Measurements from ENCODE around the gene NDUFB7. TPM values are rescaled to one million over a fixed set of nuclear protein-coding genes. Genes with fewer than 3 reads are reported as not detected.
A peak's percentile ranks its signal among the peaks of the same experiment; 100 is the strongest.

NDUFB7 gene
- total RNA-seq, 1 donor from 2014 or later, result 117 TPM

DNA sequence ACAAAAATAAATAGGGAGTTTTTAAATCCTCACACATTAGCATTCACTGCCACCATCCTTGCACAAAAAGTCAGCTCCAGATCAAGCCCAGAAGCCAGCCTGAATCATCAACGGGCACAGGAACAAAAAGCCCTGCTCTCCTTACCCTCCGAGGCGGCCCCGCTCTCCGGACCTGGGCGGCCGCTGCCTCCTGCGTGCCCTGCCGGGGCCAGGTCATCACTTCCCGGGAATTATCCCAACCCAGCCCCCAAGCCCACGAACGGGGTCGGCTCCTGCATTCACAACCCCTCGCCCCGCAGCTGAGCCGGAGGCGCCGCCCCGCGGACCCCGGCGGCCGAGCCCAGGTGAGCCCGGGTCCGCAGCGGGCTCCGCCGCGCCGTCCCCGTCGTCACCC is 54.4 kb downstream of the NDUFB7 start:
- H3K4me3 Mint-ChIP-seq, result peak overlapping the region; percentile 88
- H3K9me3 Mint-ChIP-seq, result no peaks in the 10 kb centered on the region
- H3K27ac Mint-ChIP-seq, result peak overlapping the region; percentile 95
- H3K36me3 Mint-ChIP-seq, result peaks cover 26% of the 10 kb centered on the region
- no peaks in the 10 kb centered on the region for H3K27me3 Mint-ChIP-seq (ENCODE audit: low read depth)
- no peak for DNase-seq (ENCODE audit: low spot score in 2 of 2, unreplicated experiment in 2 of 2)
- peaks cover 33% of the 10 kb centered on the region for H3K4me1 Mint-ChIP-seq
- TF ChIP-seq, protein P1, sequence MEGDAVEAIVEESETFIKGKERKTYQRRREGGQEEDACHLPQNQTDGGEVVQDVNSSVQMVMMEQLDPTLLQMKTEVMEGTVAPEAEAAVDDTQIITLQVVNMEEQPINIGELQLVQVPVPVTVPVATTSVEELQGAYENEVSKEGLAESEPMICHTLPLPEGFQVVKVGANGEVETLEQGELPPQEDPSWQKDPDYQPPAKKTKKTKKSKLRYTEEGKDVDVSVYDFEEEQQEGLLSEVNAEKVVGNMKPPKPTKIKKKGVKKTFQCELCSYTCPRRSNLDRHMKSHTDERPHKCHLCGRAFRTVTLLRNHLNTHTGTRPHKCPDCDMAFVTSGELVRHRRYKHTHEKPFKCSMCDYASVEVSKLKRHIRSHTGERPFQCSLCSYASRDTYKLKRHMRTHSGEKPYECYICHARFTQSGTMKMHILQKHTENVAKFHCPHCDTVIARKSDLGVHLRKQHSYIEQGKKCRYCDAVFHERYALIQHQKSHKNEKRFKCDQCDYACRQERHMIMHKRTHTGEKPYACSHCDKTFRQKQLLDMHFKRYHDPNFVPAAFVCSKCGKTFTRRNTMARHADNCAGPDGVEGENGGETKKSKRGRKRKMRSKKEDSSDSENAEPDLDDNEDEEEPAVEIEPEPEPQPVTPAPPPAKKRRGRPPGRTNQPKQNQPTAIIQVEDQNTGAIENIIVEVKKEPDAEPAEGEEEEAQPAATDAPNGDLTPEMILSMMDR (IDR thresholded peaks at IDR 0.05; ENCODE audit: unreplicated experiment), result no peak

DNA sequence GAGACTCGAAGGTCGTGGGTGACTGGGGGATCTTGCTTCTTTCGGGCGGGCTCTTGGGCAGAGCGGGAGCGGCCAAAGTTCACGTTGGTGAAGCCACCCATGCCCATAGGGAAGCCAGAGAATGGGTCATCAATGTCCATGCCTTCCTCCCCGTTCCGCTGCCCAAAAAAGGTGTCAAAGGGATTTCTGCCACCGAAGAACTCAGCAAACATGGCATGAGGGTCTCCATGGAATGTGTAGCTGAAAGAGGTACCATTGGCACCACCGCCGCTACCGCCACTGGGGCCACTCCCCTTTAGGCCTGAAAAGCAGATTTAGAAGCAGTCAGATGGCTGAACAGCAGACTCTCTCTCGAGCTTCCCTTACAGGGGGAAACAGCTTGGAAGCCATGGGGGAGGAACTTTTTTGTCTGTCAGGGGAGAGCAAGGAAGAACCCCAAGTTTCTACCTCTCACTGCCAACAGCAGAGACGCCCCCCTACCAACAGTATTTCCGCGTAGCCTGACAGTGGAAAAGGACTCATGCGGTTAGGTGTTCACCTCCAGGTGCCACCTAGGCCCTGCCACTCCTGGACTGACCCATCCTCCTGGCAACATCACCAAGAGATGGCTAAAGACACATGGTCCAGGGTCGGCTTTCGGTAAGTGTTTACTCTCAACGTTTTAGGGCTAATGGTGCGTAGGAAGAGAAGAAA is 55.0 kb downstream of the NDUFB7 start:
- Mint-ChIP-seq H3K27me3 (ENCODE audit: low read depth) (no peaks in the 10 kb centered on the region), H3K27ac (peak overlapping the region; percentile 95), H3K4me1 (peaks cover 33% of the 10 kb centered on the region), H3K9me3 (no peaks in the 10 kb centered on the region), H3K4me3 (peak overlapping the region; percentile 88), H3K36me3 (peaks cover 26% of the 10 kb centered on the region)
- TF ChIP-seq, protein P1 (IDR thresholded peaks at IDR 0.05; ENCODE audit: unreplicated experiment), result no peak
- DNase-seq (ENCODE audit: low spot score in 2 of 2, unreplicated experiment in 2 of 2), result no peak

Small RNA genes within 50 kb of the gene (microRNA-seq; reads per million reads assigned to microRNA genes)
- gene MIR639, result not detected

Other genes starting within 250 kb of the NDUFB7 start
- 4.5 to 5.4 TPM (median 4.9 TPM) in 3 replicates for gene ADGRE5, start 190.6 kb downstream of the NDUFB7 start, total RNA-seq
- 66.9 to 68.6 TPM (median 67.6 TPM) in 3 replicates for gene DDX39A, start 152.7 kb downstream of the NDUFB7 start, total RNA-seq
- 84.5 to 89.1 TPM (median 85.9 TPM) in 3 replicates for gene PKN1, start 138.8 kb downstream of the NDUFB7 start, total RNA-seq
- gene PTGER1, start 96.7 kb downstream of the NDUFB7 start, total RNA-seq, result 2.8 to 3.5 TPM (median 2.8 TPM) in 3 replicates
- gene GIPC1, start 75.9 kb downstream of the NDUFB7 start, total RNA-seq, result 108 to 111 TPM (median 111 TPM) in 3 replicates
- gene DNAJB1, start 53.7 kb downstream of the NDUFB7 start, total RNA-seq, result 106 to 113 TPM (median 110 TPM) in 3 replicates
- gene TECR, start 42.5 kb downstream of the NDUFB7 start, total RNA-seq, result 111 to 116 TPM (median 115 TPM) in 3 replicates
- gene CLEC17A, start 11.0 kb upstream of the NDUFB7 start, total RNA-seq, result not detected in 3 replicates
- gene ADGRE3, start 102.8 kb upstream of the NDUFB7 start, total RNA-seq, result not detected in 3 replicates
- 29.6 to 34.1 TPM (median 33.6 TPM) in 3 replicates for gene ZNF333, start 118.0 kb upstream of the NDUFB7 start, total RNA-seq
- gene ADGRE2, start 206.5 kb upstream of the NDUFB7 start, total RNA-seq, result 0.35 to 0.45 TPM in 2 of 3 replicates, not detected in the other

Measured in mesothelial cell of epicardium (in vitro differentiated cells).